A549 (cell line): ENCODE results near the gene GRHL3.

Source experiments
- CHD2 ChIP-seq: fragments of 150-350 bp; IDR thresholded peaks from 2 replicates; pipeline ENCODE4 v1.6.1; 2014; ENCODE audit warnings: low read length; ENCODE audit not compliant: partially characterized antibody
- CTCF ChIP-seq: fragments of >200 bp; sonication (Bioruptor Twin); formaldehyde crosslinking; IDR thresholded peaks from 3 replicates; pipeline ENCODE4 v1.5.1; 2016
- E2F6 ChIP-seq: IDR thresholded peaks from 2 replicates; pipeline ENCODE4 v1.6.1; 2012; ENCODE audit warnings: low read depth, borderline replicate concordance
- JUN ChIP-seq, 2 experiments: fragments of >200 bp; sonication (Bioruptor Twin); formaldehyde crosslinking; IDR thresholded peaks; 2 replicates in 1 of 2; 3 replicates in 1 of 2; pipeline ENCODE4 v1.6.1; 2016 to 2017
- JUNB ChIP-seq: fragments of >200 bp; sonication (Bioruptor Twin); formaldehyde crosslinking; IDR thresholded peaks from 2 replicates; pipeline ENCODE4 v1.6.1; 2016
- MAZ ChIP-seq: fragments of 150-350 bp; IDR thresholded peaks from 2 replicates; pipeline ENCODE4 v1.6.1; 2014; ENCODE audit warnings: antibody characterized with exemption, low read depth, low read length, borderline replicate concordance
- POLR2A ChIP-seq: IDR thresholded peaks from 2 replicates; pipeline ENCODE4 v1.6.1; 2012; ENCODE audit warnings: mild to moderate bottlenecking, low read length
- REST ChIP-seq: fragments of 200-600 bp; sonication (generic); IDR thresholded peaks from 2 replicates; pipeline ENCODE4 v1.6.1; 2016; ENCODE audit warnings: antibody characterized with exemption, mild to moderate bottlenecking, moderate library complexity
- RNF2 ChIP-seq: fragments of 200-600 bp; sonication (generic); IDR thresholded peaks from 2 replicates; pipeline ENCODE4 v1.6.1; 2016; ENCODE audit warnings: low read depth, mild to moderate bottlenecking, antibody characterized with exemption, moderate library complexity, borderline replicate concordance
- USF2 ChIP-seq: fragments of 450-650 bp; IDR thresholded peaks from 2 replicates; pipeline ENCODE4 v1.6.1; 2014; ENCODE audit warnings: antibody characterized with exemption
- ZNF302 ChIP-seq: fragments of 250-450 bp; sonication (Bioruptor Pico); IDR thresholded peaks from 2 replicates; pipeline ENCODE4 v1.9.0; 2021; ENCODE audit warnings: inconsistent platforms, mild to moderate bottlenecking, moderate library complexity

- TF ChIP-seq ZNF302 (CRISPR knock-in tag) (no peak), JUN (IDR thresholded peaks at IDR 0.05) (no peak), CTCF (no peak), MAZ (no peak), POLR2A (no peak), REST (no peak), USF2 (no peak), E2F6 (no peak), RNF2 (no peak), CHD2 (no peak), JUNB (no peak)
Observed at GRCh38 chr1:24337455-24337854, 18.3 kb downstream of the GRHL3 start.
